HG02759 (cell line): ENCODE measurements around the gene HOXA10.

Experiments
- ATAC-seq: cut with Tn5 transposase; IDR thresholded peaks from one replicate; pipeline ENCODE4 v1.9.1; 2021; ENCODE audit warnings: mild to moderate bottlenecking, moderate library complexity; ENCODE audit not compliant: unreplicated experiment

The HOXA10 gene

DNA sequence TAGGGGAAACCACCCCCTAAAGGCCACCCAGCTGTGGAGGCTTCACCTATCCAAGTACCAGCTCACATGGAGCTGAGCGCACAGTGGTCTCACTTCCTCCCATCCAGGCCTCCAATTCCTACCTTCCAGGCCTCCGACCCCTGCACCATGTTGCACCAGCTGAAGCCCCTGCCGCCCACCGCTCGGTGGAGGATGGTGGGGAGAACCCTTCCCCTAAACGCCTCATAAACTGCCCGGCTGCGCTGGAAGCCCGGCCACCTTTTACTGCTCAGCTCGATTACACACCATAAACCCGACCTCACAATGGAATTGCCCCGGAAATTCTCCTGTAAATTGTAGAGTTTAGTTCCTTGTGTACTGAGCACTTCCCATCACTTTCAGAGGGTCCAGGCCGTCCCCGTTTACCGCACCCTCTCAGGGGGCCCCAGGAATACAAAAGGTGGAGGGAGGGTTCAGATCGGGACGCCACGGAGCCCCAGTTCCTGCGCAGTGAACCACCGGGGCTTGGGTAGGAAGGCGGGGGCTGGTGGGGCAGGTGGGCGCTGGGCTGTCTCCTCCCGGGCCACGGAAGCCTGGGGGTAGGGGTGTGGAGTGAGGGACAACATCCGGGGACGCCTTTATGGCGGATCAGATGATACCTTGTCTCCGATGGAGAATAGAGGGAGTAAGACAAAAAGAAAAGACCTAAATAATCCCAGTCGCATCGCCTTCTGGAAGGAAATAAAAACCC lies 16.3 kb downstream of the HOXA10 start:
- no peak for ATAC-seq

DNA sequence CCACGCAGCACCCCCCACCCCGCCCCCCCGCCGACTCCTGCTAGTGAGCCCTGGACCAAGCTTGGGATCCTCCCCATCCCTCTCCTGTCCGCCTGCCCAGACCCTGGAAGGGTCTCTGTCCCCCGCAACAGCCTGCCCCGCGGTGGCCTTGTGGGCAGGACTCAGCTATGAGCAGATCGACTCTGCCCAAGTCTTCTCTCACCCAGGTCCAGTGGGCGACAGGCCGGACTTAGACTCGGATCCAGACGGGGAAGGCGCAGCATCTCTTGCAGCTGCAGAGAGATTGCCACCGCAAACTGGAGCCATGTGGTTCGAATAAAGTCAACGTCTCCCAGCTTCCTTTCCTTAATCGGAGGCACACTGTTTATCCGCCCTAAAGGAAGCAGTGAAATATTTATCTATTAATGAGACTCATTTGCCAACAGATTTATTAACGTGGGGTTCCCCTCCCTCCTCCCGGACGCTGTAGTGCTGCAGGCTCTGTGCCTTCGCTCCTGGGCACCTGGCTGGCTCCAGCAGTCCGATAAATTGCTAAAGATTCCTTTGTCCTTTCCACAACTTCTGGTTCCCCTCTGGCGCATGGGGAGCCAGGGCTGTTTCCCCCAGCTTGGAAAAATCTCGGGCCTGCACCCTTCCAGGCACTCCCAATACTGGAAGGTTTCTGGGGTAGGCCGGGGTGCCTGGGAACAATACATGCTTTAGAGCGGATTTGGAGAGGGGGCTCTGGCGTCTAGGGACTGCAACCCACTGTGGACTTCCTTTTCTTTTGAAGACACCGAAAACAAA lies 17.0 kb downstream of the HOXA10 start:
- ATAC-seq = no peak

DNA sequence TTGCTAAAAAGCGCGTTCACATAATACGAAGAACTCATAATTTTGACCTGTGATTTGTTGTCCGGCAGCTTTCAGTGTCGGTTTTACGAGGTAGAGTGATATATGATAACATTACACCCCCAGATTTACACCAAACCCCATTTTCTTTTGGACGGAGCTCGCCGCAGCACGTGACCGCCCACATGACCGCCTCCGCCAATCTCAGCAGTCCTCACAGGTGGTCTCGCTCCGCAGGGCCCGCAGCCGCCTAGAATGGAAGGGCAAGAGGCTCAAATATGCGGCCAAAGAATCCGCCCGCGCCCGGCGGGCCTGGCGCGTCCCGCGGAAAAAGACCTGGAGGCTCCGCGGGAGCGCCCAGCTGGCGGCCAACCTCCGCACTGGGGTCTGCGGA lies 17.6 kb downstream of the HOXA10 start, which contains the start of gene HOXA7:
HOXA7 (minus strand) TSS at position 168 of the 391 bp plus-strand sequence; CDS start at position 38, 130 bp downstream.
- no peak for ATAC-seq

DNA sequence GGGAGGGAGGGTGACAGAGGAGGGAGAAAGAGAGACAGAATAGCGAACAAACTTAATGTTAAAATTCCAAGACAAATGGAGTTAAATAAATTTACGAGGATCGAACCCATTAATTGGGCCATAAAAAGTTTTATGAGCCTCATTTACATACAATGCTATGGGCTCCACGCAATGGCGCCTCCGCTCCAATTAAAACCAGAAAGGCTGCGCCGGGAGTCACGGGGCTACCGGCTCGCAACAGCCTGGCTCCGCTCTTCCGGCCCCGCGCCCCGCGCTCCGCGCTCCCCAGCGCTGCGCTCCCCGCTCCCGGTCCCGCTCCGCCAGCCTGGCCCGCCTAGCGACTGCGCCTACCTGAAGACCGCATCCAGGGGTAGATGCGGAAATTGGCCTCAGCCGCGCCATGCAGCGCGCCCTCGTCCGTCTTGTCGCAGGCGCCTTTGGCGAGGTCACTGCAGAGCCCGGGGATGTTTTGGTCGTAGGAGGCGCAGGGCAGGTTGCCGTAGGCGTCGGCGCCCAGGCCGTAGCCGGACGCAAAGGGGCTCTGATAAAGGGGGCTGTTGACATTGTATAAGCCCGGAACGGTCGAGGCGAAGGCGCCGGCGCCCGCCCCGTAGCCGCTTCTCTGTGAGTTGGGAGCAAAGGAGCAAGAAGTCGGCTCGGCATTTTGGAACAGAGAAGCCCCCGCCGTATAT lies 18.2 kb downstream of the HOXA10 start:
- no peak for ATAC-seq

DNA sequence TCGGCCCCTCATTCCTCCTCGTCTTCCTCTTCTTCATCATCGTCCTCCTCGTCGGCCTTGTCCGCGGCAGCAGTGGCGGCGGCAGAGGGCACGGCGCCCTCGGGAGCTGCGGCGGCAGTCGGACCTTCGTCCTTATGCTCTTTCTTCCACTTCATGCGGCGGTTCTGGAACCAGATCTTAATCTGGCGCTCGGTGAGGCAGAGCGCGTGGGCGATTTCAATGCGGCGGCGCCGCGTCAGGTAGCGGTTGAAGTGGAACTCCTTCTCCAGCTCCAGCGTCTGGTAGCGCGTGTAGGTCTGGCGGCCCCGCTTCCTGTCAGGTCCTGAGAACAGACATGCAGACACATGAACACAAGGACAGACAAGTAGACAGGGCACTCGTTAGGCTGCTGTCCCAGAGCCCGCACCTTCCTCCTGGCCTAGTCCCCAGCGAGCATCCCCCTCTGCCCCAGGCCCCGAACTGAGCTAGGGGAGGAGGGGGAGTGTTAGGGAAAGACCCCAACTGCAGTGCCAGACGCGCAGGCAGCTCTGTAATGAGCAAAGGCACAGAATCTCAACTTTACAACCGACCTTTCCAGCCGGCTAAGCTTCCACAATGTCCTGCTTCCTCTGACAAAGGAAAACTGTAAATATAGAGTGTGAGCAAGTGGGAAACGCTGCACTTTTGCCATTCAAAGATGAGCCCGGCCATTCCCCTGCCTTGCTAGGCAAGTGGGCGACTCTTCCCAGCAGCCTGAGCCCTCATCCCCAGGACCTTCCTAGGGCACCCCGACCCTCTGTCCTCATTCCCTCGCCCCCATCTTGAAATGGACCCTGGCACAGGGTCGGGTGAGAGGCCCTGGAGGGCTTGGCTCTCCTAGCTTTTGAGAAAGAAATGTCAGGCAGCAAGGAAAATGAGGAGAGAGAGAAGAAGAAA lies 19.0 kb downstream of the HOXA10 start:
- no peak for ATAC-seq

DNA sequence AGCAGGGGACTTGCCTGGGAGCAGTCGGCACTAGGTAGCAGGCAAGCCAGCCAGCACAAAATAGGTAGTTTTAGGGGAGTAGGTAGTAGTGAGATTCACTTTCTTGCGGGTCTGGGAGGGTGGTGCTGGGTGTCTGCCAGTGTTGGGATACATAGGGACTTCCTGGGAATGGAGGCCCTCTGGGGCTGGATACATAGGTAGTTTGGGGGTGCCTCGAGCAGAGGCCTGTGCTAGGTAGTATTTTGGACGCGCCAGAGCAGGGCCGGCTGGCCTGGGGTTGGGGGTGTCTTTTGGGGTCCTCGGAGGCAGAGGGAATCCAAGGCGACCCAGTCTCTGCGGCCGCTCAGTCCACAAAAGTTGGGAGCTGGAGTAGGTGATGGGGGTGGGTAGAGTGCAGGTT lies 19.8 kb downstream of the HOXA10 start:
- ATAC-seq = no peak

DNA sequence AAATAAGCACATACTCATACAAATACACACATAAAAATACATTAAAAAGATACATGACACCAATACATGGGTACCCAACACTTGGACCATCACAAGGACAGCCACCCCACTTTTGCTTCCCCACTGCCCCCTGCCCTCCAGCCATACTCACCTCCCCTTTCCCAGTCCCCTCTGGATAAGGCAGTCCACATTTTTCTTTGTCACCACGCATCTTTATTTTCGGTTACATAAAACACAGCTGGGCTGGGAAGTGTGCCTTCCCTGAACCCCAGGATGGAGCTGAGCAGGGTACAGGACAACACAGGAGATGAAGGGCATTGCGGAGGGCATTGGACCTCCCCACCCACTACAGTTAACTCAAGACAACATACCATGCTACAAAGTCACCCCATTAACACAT lies 20.6 kb downstream of the HOXA10 start:
- no peak for ATAC-seq

DNA sequence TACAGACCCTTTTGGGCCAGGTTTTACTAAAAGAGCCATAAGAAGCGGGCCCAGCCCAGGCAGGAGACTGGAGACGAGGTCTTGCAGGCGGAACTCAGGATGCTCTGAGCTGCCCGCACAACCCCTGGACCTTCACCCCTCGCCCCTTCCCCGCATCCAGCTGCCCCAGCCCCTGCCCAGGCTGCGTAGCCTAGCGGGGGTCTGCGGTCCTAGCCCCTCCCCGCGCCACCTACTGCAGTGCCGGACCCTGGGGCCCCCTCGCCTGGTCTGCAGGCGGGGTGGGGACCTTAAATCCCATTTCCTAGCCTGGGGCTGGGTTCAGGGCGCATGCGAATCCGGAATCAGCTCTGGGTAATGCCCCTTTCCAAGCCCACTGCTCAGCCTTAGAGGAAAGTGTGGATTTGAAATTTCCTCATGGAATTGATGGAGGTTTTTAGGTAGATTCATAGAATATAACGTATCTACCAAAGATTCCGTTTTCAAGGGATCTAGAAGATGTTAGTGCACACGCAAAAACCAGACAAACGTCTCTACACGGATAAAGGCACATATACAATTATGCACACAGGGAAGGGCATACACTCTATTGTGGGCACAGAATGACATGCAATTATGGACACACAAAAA lies 21.2 kb downstream of the HOXA10 start:
- ATAC-seq = no peak

DNA sequence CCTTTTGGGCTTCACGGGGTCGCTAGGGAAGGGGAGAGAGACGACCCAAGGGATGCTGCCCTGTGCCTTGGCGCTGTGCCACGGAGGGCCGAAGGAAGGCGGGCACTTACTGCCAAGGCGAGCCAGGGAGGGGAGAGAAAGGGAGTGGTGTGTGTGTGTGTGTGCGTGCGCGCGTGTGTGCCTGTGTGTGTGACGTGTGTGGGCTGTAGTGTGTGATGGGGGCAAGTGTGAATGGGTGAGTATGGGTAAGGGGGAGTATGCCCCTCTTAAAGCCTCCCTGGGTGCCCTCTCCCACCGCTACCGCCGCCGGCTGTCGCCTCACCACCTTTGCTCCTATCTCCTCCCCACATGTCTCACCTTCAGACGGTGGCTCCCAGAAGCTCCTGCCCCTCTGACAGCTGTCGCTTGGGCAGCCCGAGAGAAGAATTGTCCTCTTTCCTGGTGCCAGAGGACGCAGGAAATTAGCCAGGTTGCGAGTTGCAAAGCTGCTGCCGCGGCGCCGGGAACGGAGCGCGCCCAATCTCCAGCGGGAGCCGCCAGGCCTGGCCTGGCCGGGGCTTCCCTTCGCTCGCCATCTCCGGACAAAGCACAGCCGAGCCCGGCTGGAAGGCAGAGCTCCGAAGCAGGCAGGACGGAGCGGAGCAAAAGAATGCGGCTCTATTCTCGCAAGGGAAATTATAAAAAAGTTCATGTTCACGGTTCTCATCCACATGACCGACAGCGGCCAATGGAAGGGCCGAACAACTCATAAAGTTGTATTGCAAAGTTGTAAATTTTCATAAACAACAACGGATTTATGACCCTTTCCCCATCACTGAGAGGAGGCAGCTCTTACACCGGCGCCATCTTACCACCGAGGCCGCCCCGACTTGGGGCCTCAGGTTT lies 21.9 kb downstream of the HOXA10 start, which contains the start of gene HOXA3:
HOXA3 (minus strand) TSS at position 653 of the 885 bp plus-strand sequence. CDS start 41,943 bp downstream, outside the sequence.
- no peak for ATAC-seq

DNA sequence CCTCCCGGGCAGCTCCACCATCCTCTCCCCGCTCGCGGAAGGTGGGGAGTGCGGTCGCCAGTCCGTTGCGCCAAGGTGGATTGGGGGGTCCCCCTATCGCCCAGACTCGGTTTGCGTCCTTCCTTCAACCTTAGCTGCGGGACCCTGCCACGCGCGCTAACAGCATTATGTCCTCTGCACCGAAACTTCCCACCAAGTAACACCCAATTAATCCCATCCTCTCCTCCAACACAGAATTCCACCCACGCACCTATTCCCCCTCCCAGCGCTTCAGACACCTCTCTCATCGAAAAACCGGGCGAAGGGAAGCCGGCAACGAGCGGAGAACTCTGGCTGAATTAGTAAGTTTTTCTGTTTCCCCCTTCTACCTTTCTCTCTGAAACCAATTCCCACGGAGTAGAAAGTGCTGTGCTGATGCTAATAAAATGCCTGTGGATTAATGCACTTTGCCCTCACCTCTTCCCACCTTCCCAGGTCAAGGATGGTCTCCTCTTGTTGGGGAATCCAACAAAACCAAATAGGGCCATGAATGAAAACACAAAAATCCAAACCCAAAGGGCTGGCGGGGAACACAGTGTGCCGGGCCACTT lies 22.7 kb downstream of the HOXA10 start:
- no peak for ATAC-seq

DNA sequence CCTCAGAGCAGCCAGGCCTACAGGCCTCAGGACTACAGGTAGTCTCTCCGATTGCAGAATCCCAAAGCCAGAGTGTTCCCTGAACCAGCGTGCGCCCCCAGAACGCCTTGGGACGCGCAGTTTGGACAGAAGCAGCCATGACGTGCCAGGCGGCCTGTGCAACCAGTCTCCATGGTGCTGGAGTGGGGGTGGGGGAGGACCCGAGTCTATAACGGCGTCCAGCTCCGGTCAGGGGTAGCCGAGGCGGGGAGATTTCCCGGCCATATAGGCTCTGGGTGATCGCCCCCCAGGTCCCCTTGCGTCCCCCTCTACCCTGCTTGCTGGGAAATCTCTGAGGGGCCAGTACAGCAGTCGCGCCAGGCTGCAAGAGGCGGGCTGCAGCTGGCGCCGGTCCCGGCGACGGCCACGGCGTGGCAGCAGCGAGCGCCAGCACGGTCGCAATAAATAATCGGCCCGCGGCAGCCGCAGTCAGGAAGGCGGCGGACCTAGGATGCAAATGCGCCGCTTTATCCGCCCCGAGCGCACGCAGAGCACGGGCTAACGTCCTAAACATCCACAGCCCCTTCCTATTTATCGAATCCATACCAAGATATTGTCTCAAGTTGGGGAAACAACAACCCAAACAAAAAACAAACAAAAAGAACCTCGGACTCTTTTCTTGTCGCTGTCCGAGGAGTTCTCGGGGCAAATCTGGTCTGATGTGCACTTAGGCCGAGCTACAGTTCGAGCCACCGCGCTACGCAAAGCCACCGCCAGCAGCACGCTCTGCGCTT lies 23.4 kb downstream of the HOXA10 start:
- ATAC-seq = peak; percentile 86

DNA sequence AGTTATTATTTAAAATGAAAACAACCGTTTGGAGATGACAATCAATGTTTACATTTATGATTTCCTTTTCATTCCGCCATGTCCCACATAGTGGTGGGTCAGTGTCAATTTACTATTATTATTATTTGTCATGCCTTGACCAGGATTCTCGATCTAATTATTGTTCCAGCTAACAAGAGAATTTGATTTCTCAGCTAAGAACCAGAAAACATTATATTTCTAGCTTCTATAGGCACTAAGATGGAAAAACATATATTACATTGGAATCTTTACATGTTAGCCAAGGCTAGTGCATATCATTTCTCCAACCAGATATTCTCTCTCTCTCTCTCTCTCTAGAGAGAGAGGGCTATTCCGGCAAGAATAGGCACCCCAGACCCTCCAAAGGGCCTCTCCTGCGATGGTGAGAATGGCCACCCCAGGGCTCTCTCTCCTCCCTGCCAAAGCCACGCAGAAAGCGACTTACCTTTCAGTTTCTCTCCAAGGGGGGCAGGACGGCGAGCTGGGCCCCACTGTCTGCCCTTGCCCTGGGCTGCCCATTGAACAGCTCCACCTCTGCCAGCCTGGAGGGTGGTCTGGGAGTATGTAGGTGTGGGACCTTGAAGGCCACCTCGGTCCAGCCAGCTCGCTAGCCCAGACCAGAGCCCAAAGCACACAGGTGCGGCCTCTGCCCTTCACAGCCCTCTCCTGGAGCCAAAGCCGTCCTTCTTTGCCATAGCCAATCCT lies 24.1 kb downstream of the HOXA10 start:
- ATAC-seq = no peak

DNA sequence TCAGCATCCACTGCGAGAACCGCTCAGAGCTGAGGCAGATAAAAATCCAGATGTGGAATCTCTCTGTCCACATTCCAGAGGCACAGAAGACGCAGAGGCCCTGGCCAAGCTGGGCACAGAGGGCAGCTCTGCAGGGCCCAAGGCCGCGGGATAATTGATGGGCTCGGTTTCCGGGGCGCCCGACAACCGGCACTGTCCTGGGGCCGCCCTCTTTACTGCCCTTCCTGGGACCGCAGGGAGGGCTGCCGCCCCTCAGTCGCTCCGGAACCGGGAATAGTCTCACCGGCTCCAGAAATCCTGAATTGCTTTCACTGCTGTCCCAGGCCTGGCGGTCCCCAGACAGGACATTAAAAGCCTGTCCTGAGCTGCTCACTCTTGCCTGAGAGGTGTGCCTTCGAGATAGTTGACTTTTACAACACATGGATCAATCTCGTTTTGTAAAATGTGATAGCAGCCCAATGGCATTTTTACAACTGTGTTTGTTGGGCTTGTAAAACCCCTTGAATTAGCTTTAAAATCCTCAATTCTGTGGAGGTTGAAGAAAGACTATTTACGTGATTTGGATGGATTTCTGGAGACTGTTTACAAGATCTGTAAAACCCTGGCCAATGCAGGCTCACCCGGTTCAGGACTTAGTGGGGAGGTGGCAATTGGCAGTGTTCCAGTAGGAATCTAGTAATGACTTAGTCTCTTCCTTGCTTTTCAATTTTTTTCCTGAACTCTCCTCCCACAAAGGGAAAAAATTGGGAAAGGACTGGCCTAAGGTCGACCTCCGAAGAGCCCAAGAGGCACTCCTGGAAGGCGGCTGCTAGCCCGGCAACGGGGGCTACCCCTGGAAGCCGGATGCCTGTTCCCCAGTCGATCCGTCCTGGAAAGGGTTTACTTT lies 25.1 kb downstream of the HOXA10 start:
- no peak for ATAC-seq

DNA sequence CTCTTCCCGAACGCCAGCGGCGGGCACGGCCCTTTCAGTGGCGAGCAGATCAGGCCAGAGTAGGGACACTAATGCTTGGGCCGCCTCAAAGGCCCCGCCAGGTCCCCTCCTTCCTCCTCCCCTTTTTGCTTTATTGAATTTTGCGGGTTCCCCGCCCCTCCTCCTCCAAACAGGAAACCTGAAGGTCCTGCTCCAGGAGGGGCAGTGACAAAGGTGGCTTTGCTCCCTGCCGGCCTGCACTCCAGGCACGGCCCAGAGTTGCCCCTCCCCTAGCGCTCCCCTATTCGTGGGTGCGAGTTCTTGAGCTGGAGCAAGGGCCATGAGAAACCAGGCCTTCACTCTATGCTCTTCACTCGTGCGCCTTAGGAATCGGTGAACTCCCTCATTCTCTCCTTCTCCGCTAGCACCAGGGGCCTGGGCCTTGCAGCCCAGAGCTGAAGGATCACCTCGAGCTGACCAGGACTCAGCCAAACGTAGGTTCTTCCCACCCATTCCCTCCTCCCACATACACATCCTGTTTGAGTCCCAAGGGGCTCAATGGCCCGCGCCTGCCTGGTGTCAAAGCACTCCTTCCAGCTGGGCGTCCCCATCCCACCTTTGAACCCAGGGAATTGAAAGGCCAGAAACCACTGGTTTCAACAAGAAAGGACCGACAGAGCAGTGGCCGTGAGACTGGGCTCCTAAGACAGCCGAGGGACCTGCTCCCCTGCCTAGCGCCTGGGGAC lies 25.9 kb downstream of the HOXA10 start:
- no peak for ATAC-seq

DNA sequence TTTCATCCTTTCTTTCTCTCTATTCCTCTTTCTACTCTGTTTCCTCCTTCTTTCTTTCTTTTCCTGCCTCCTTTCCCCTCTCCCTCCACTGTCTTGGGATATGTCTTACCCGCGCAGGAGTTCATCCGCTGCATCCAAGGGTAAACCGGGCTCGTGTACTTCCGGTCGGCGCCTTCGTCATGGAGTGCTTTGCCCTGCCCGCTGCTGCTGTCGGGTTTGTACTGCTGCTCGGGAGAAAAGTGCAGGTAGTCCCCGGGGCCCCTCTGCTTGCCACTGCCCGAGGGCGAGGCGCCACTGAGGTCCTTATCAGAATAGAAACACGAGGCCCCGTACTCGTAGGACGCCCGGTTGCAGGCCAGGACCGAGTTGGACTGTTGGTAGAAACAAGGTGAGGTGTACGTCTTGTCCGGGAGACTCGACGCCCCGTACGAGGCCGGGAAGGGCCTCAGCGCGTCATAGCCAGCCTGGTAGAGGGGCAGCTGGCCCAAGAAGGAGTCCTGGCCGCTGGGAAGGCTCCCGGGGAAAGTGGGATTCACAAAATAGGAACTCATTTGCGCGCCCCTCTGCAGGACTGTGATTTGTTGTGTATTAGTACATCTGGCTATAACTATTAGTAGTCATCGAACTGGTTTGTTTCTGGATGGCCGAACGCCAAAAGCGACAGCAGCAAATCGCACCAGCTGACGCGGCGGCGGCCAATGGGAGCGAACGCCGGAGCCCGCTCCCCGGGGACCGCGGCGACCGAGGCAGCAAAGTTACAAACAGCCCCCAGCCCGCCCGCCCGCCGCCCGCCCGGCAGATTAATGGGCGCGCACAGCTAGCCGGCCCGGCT lies 26.7 kb downstream of the HOXA10 start, which contains the start of gene HOXA6:
HOXA6 (minus strand) TSS at position 576 of the 832 bp plus-strand sequence; CDS start at position 551, 25 bp downstream.
- ATAC-seq = no peak
